A673 (cell line): ENCODE results near the gene CSH1.

Source experiments
- CTCF ChIP-seq: fragments of 300-800, 200-600 bp; sonication (generic); conservative IDR thresholded peaks from 2 replicates; pipeline ENCODE4 v1.5.1; 2017; ENCODE audit warnings: low read depth, mild to moderate bottlenecking, antibody characterized with exemption, low read length, moderate library complexity, mixed read lengths
- EZH2 ChIP-seq: fragments of 200-600 bp; sonication (generic); IDR thresholded peaks from 2 replicates; pipeline ENCODE4 v1.6.1; 2017; ENCODE audit warnings: borderline replicate concordance, low read depth, mild to moderate bottlenecking, mixed read lengths, antibody characterized with exemption, low read length; ENCODE audit not compliant: poor library complexity, severe bottlenecking

- TF ChIP-seq CTCF (no peak), EZH2 (no peak)
These were observed 14.8 kb upstream of the CSH1 start, which contains the start of gene CSHL1 for GRCh38 chr17:63911041-63911635.
